VCaP (cell line): Measurements from ENCODE around the gene FAM187B.

Experiments
- H3K27ac ChIP-seq: fragments of 450-650 bp; 2 replicates; pipeline ENCODE4 v1.5.1; 2017
- CTCF ChIP-seq: fragments of 450-650 bp; conservative IDR thresholded peaks from 2 replicates; pipeline ENCODE4 v1.5.1; 2017; ENCODE audit warnings: mild to moderate bottlenecking, moderate library complexity

FAM187B gene

GRCh38 chr19:35270381-35270811, 41.9 kb upstream of the FAM187B start:
- TF ChIP-seq CTCF = no peak
- H3K27ac ChIP-seq = peak overlapping the region; percentile 100

GRCh38 chr19:35269438-35270117, 41.0 kb upstream of the FAM187B start:
- peak; percentile 97 for TF ChIP-seq CTCF

GRCh38 chr19:35268536-35269437, 40.2 kb upstream of the FAM187B start, which contains the start of gene USF2:
Gene USF2, plus strand, starts transcription at chr19:35268962. Its CDS starts 140 bp downstream, at chr19:35269102.
- H3K27ac ChIP-seq = peak within 1 kb of the TSS; percentile 100
- TF ChIP-seq CTCF = no peak

More at GRCh38 chr19:35269438-35270117, 41.0 kb upstream of the FAM187B start:
- H3K27ac ChIP-seq = peak overlapping the region; percentile 100

DNA sequence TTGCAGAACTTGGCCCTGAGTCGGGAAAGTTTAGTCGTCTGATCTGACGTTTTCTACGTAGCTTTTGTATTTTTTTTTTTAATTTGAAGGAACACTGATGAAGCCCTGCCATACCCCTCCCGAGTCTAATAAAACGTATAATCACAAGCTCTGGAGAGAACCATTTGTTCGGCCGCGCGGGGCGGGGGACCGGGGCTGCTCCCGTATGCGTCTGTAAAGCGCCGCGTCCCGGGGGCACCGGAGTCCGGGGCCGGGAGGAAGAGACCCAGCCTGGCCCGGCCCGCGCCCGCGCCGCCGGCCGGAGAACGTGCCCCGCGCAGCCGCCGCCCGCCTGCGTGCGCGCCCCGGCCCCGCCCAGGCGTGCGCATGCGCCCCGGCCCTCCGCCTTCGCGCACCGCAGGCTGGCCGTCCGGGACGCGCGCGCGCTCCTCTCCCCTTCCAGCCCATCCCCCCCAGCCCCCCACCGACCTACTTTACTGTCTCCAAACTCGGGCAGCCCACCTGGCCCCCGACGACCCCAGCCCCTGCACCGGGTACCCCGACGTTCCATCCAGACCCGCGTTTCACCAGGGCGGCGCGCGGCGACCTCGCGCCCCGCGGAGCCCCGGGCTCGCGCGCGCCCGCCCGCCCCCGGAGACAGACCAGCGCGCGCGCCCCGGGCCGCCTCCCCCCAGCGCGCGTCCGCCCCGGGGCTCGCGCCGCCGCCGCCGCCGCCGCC, 39.4 kb upstream of the FAM187B start:
- peak overlapping the region; percentile 100 for H3K27ac ChIP-seq
- TF ChIP-seq CTCF = no peak

DNA sequence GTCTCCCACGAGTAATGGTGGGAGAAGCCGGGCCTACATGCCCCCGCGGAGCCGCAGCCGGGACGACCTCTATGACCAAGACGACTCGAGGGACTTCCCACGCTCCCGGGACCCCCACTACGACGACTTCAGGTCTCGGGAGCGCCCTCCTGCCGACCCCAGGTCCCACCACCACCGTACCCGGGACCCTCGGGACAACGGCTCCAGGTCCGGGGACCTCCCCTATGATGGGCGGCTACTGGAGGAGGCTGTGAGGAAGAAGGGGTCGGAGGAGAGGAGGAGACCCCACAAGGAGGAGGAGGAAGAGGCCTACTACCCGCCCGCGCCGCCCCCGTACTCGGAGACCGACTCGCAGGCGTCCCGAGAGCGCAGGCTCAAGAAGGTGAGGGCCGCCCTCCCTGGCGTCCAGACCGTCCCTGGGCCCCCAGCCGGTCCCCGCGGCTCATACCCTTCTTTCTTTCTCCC, 38.8 kb upstream of the FAM187B start:
- no peak for TF ChIP-seq CTCF
- peak overlapping the region; percentile 100 for H3K27ac ChIP-seq

DNA sequence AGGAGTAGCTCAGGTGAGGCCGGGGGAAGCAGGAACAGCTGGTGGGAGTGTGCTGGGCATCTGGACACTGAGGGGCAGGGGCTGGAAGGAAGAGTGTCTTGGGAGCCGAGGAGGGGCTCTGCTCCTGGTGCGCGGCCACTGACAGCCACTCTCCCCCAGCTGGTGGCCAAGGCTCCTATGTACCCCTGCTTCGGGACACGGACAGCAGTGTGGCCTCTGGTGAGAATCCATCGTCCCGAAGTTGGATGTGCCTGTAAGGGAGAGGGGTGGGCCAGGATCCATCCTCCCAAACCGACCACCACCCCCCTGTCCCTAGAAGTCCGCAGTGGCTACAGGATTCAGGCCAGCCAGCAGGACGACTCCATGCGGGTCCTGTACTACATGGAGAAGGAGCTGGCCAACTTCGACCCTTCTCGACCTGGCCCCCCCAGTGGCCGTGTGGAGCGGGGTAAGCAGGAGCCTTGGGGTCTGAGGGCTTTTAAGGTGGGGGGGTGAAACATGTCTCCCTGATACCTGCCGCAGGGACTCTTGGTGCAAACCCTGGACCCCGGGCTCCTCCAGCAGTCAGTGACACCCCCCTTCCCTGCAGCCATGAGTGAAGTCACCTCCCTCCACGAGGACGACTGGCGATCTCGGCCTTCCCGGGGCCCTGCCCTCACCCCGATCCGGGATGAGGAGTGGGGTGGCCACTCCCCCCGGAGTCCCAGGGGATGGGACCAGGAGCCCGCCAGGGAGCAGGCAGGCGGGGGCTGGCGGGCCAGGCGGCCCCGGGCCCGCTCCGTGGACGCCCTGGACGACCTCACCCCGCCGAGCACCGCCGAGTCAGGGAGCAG, 38.2 kb upstream of the FAM187B start:
- peak overlapping the region; percentile 100 for H3K27ac ChIP-seq
- no peak for TF ChIP-seq CTCF
